Naive thymus-derived CD8-positive, alpha-beta T cell (primary cell): ENCODE data around the gene OVCH1. TPM values are rescaled to one million over a fixed set of nuclear protein-coding genes. Genes with fewer than 3 reads are reported as not detected.
"Not testable (repeated sequence)": the region's sequence is repeated elsewhere in the genome, so short reads cannot be mapped to it uniquely, and the experiment has no call there.

Experiments
- ATAC-seq, 2 donors: fragments of 150-1000 bp; cut with Tn5 transposase in 1 of 2; sonication (Bioruptor Pico), chemical (Tn5 transposase) in 1 of 2; 1 replicate in 1 of 2; 2 replicates in 1 of 2; pipeline ENCODE4 v1.10.0; 2021; ENCODE audit warnings: mild to moderate bottlenecking in 2 of 2, moderate library complexity in 2 of 2
- POLR2A ChIA-PET: fragments of 350-600 bp; sonication (Branson Sonifier 250); formaldehyde crosslinking; loops from one replicate; lab custom pipeline; 2021; ENCODE audit warnings: antibody characterized with exemption; lab: Charles Lee
- DNase-seq, 10 donors: peaks; one replicate each; pipeline versions ENCODE4 v3.0.0 to v3.0.0-alpha.2; 2020 to 2022
- H3K27ac Mint-ChIP-seq, 10 donors: one replicate each; pipeline ENCODE4 v1.8.0; 2020 to 2022; ENCODE audit warnings: mild to moderate bottlenecking in 10 of 10, mixed read lengths in 10 of 10, moderate library complexity in 4 of 10, inconsistent platforms in 1 of 10
- H3K27me3 Mint-ChIP-seq, 5 donors: one replicate each; pipeline ENCODE4 v1.8.0; 2021 to 2022; ENCODE audit warnings: mixed read lengths in 5 of 5
- H3K36me3 Mint-ChIP-seq, 3 donors: one replicate each; pipeline ENCODE4 v1.8.0; 2020 to 2022; ENCODE audit warnings: mixed read lengths in 3 of 3, mild to moderate bottlenecking in 2 of 3, inconsistent platforms in 1 of 3
- H3K4me1 Mint-ChIP-seq, 4 donors: one replicate each; pipeline ENCODE4 v1.8.0; 2021 to 2022; ENCODE audit warnings: mixed read lengths in 4 of 4
- H3K4me3 Mint-ChIP-seq, 10 donors: one replicate each; pipeline ENCODE4 v1.8.0; 2020 to 2022; ENCODE audit warnings: mild to moderate bottlenecking in 10 of 10, mixed read lengths in 10 of 10, moderate library complexity in 6 of 10, inconsistent platforms in 1 of 10
- H3K9me3 Mint-ChIP-seq, 9 donors: one replicate each; pipeline ENCODE4 v1.8.0; 2020 to 2022; ENCODE audit warnings: mixed read lengths in 9 of 9, mild to moderate bottlenecking in 3 of 9, inconsistent platforms in 1 of 9, moderate library complexity in 1 of 9
- polyA plus RNA-seq, 3 donors: library from polyadenylated mRNA; unstranded; fragments of 300-500 nt; fragmentation: Illumina TruSeq; gene quantifications; one replicate each; pipeline ENCODE4 v1.2.3, GENCODE V29; 2021
- total RNA-seq, 8 experiments: library from RNA in 2 of 8; stranded (reverse) in 2 of 8; gene quantifications; one replicate each; pipeline ENCODE4 v1.2.3 and lab custom pipeline; 2021 to 2026

Gene OVCH1
- total and polyA plus RNA-seq, 5 experiments from 2014 or later = not detected

GRCh38 chr12:29460082-29460481 lies 37.4 kb downstream of the OVCH1 start:
- POLR2A ChIA-PET = no interaction called here
- Mint-ChIP-seq H3K36me3 (no peaks in the 10 kb centered on the region), H3K4me3 (no peak overlapping the region), H3K4me1 (peaks cover 0 to 2% (median 0%) of the 10 kb centered on the region in 4 donors), H3K27ac (no peak overlapping the region), H3K9me3 (no peaks in the 10 kb centered on the region), H3K27me3 (peaks cover 0 to 8% (median 4%) of the 10 kb centered on the region in 5 donors)
- ATAC-seq (no peak), DNase-seq (no peak)

- Mint-ChIP-seq H3K4me1 (peaks cover 0 to 2% (median 0%) of the 10 kb centered on the region in 4 donors), H3K4me3 (no peak overlapping the region), H3K27ac (no peak overlapping the region), H3K9me3 (no peaks in the 10 kb centered on the region), H3K36me3 (no peaks in the 10 kb centered on the region), H3K27me3 (peaks cover 12 to 30% (median 15%) of the 10 kb centered on the region in 5 donors)
- DNase-seq (no peak), ATAC-seq (no peak)
- POLR2A ChIA-PET = no interaction called here
Measured at GRCh38 chr12:29455087-29455486, 42.4 kb downstream of the OVCH1 start.

- no peak overlapping the region for H3K27ac Mint-ChIP-seq
- H3K4me3 Mint-ChIP-seq = no peak overlapping the region
- H3K4me1 Mint-ChIP-seq = peaks cover 0 to 2% (median 0%) of the 10 kb centered on the region in 4 donors
- POLR2A ChIA-PET = no interaction called here
- H3K36me3 Mint-ChIP-seq = no peaks in the 10 kb centered on the region
- DNase-seq (no peak), ATAC-seq (no peak)
- peaks cover 11 to 36% (median 24%) of the 10 kb centered on the region in 5 donors for H3K27me3 Mint-ChIP-seq
- peaks cover 0 to 2% (median 0%) of the 10 kb centered on the region in 9 donors for H3K9me3 Mint-ChIP-seq
Measured at GRCh38 chr12:29451888-29452287, 45.6 kb downstream of the OVCH1 start.

GRCh38 chr12:29448157-29448556 lies 49.3 kb downstream of the OVCH1 start:
- Mint-ChIP-seq H3K27me3 (peaks cover 8 to 24% (median 12%) of the 10 kb centered on the region in 5 donors), H3K4me3 (no peak overlapping the region), H3K36me3 (no peaks in the 10 kb centered on the region), H3K4me1 (no peaks in the 10 kb centered on the region), H3K9me3 (peaks cover 0 to 2% (median 0%) of the 10 kb centered on the region in 9 donors), H3K27ac (no peak overlapping the region)
- DNase-seq = no peak
- POLR2A ChIA-PET = no interaction called here
- ATAC-seq = no peak

GRCh38 chr12:29447285-29447975 lies 50.1 kb downstream of the OVCH1 start:
- POLR2A ChIA-PET = no interaction called here
- H3K4me1 Mint-ChIP-seq = no peaks in the 10 kb centered on the region
- H3K36me3 Mint-ChIP-seq = no peaks in the 10 kb centered on the region
- H3K27ac Mint-ChIP-seq = no peak overlapping the region
- DNase-seq (no peak), ATAC-seq (no peak)
- H3K27me3 Mint-ChIP-seq = peaks cover 4 to 20% (median 10%) of the 10 kb centered on the region in 5 donors
- H3K4me3 Mint-ChIP-seq = no peak overlapping the region
- H3K9me3 Mint-ChIP-seq = peaks cover 0 to 2% (median 0%) of the 10 kb centered on the region in 9 donors

- POLR2A ChIA-PET = no interaction called here
- DNase-seq (no peak), ATAC-seq (no peak)
- Mint-ChIP-seq H3K27me3 (peaks cover 3 to 19% (median 10%) of the 10 kb centered on the region in 5 donors), H3K36me3 (no peaks in the 10 kb centered on the region), H3K4me3 (no peak overlapping the region), H3K4me1 (no peaks in the 10 kb centered on the region), H3K27ac (no peak overlapping the region), H3K9me3 (peaks cover 0 to 10% (median 0%) of the 10 kb centered on the region in 9 donors)
Measured at GRCh38 chr12:29439506-29439905, 58.0 kb downstream of the OVCH1 start.

GRCh38 chr12:29438752-29439408 lies 58.6 kb downstream of the OVCH1 start:
- H3K36me3 Mint-ChIP-seq = no peaks in the 10 kb centered on the region
- no peak for DNase-seq
- no peak overlapping the region for H3K4me3 Mint-ChIP-seq
- POLR2A ChIA-PET = no interaction called here
- H3K9me3 Mint-ChIP-seq = peaks cover 0 to 10% (median 0%) of the 10 kb centered on the region in 9 donors
- H3K4me1 Mint-ChIP-seq = no peaks in the 10 kb centered on the region
- no peak overlapping the region for H3K27ac Mint-ChIP-seq
- peaks cover 3 to 19% (median 10%) of the 10 kb centered on the region in 5 donors for H3K27me3 Mint-ChIP-seq
- ATAC-seq = no peak

- H3K9me3 Mint-ChIP-seq = peaks cover 0 to 10% (median 0%) of the 10 kb centered on the region in 9 donors
- no peak for DNase-seq
- no peak for ATAC-seq
- no peaks in the 10 kb centered on the region for H3K36me3 Mint-ChIP-seq
- H3K27ac Mint-ChIP-seq = no peak overlapping the region
- POLR2A ChIA-PET = no interaction called here
- H3K4me3 Mint-ChIP-seq = no peak overlapping the region
- H3K27me3 Mint-ChIP-seq = peaks cover 5 to 30% (median 10%) of the 10 kb centered on the region in 5 donors
- H3K4me1 Mint-ChIP-seq = no peaks in the 10 kb centered on the region
Measured at GRCh38 chr12:29437575-29437974, 59.9 kb downstream of the OVCH1 start.

GRCh38 chr12:29436815-29437214 lies 60.7 kb downstream of the OVCH1 start:
- Mint-ChIP-seq H3K27me3 (peaks cover 11 to 38% (median 14%) of the 10 kb centered on the region in 5 donors), H3K9me3 (peaks cover 0 to 10% (median 0%) of the 10 kb centered on the region in 9 donors)
- DNase-seq, ATAC-seq, POLR2A ChIA-PET, H3K4me1 Mint-ChIP-seq, H3K4me3 Mint-ChIP-seq, H3K36me3 Mint-ChIP-seq, H3K27ac Mint-ChIP-seq: not testable (repeated sequence)

- H3K36me3 Mint-ChIP-seq = no peaks in the 10 kb centered on the region
- peaks cover 8 to 23% (median 12%) of the 10 kb centered on the region in 5 donors for H3K27me3 Mint-ChIP-seq
- DNase-seq (no peak), ATAC-seq (no peak)
- peaks cover 0 to 6% (median 1%) of the 10 kb centered on the region in 4 donors for H3K4me1 Mint-ChIP-seq
- H3K4me3 Mint-ChIP-seq = no peak overlapping the region
- no peak overlapping the region for H3K27ac Mint-ChIP-seq
- H3K9me3 Mint-ChIP-seq = no peaks in the 10 kb centered on the region
- POLR2A ChIA-PET = no interaction called here
Measured at GRCh38 chr12:29431513-29431912, 66.0 kb downstream of the OVCH1 start.

- no peak for DNase-seq
- no peak for ATAC-seq
- Mint-ChIP-seq H3K36me3 (no peaks in the 10 kb centered on the region), H3K9me3 (no peaks in the 10 kb centered on the region), H3K4me1 (peaks cover 0 to 6% (median 1%) of the 10 kb centered on the region in 4 donors), H3K4me3 (no peak overlapping the region), H3K27me3 (peaks cover 8 to 23% (median 13%) of the 10 kb centered on the region in 5 donors), H3K27ac (no peak overlapping the region)
- POLR2A ChIA-PET = no interaction called here
Measured at GRCh38 chr12:29430716-29431044, 66.8 kb downstream of the OVCH1 start.

GRCh38 chr12:29429999-29430715 lies 67.3 kb downstream of the OVCH1 start:
- Mint-ChIP-seq H3K9me3 (no peaks in the 10 kb centered on the region), H3K4me3 (no peak overlapping the region), H3K36me3 (no peaks in the 10 kb centered on the region), H3K4me1 (peaks cover 0 to 6% (median 1%) of the 10 kb centered on the region in 4 donors), H3K27ac (no peak overlapping the region), H3K27me3 (peaks cover 8 to 23% (median 13%) of the 10 kb centered on the region in 5 donors)
- POLR2A ChIA-PET = no interaction called here
- DNase-seq (no peak), ATAC-seq (no peak)

GRCh38 chr12:29428633-29429032 lies 68.9 kb downstream of the OVCH1 start:
- peaks cover 0 to 2% (median 0%) of the 10 kb centered on the region in 3 donors for H3K36me3 Mint-ChIP-seq
- POLR2A ChIA-PET = interaction anchor here (1.2 kb wide), 1 partner anchor 47 kb away, joined by 3 read pairs; the partner anchor contains the start of gene ERGIC2
- no peak overlapping the region for H3K4me3 Mint-ChIP-seq
- no peak overlapping the region for H3K27ac Mint-ChIP-seq
- ATAC-seq = no peak
- peaks cover 0 to 6% (median 1%) of the 10 kb centered on the region in 4 donors for H3K4me1 Mint-ChIP-seq
- peaks cover 8 to 32% (median 16%) of the 10 kb centered on the region in 5 donors for H3K27me3 Mint-ChIP-seq
- peaks cover 0 to 5% (median 0%) of the 10 kb centered on the region in 9 donors for H3K9me3 Mint-ChIP-seq
- no peak for DNase-seq
